DMS153 treated with DMSO at 0.1 percent for 48 hours (cell line): ENCODE data around the gene PCDHGA3.
"Not testable (repeated sequence)": the region's sequence is repeated elsewhere in the genome, so short reads cannot be mapped to it uniquely, and the experiment has no call there.

ENCODE experiments used
- DNase-seq: peaks from one replicate; lab custom pipeline; 2025; ENCODE audit not compliant: unreplicated experiment; lab: John Stamatoyannopoulos, UW

Gene PCDHGA3

GRCh38 chr5:141343242-141343952 lies at the start of gene PCDHGA3:
TSS of gene PCDHGA3 (plus strand) at chr5:141343829. CDS start at chr5:141344034, 205 bp downstream.
- no peak for DNase-seq

DNA sequence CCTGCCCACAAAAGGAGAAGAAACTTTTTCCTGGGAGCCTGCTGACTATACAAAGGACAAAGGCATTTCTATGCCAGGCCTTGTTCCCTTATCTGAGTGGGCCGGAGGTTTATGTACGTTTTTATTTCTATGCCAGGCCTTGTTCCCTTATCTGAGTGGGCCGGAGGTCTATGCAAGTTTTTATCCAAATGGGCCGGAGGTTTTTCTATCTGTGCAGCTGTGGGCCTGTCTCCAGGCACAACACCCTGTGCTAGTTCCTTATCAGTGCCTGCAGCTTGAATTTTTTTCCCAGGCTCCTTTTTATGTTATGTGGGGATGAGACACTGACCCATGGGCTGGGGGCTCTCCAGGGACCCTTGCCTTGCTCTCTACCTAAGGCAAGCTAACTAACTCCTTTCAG lies 45.3 kb upstream of the PCDHGA3 start:
- no peak for DNase-seq

- no peak for DNase-seq
Measured at GRCh38 chr5:141303756-141304155, 39.9 kb upstream of the PCDHGA3 start, which contains the start of gene SLC25A2. TSS of gene SLC25A2 (minus strand) at chr5:141304049. CDS start at chr5:141303865, 184 bp downstream.

DNA sequence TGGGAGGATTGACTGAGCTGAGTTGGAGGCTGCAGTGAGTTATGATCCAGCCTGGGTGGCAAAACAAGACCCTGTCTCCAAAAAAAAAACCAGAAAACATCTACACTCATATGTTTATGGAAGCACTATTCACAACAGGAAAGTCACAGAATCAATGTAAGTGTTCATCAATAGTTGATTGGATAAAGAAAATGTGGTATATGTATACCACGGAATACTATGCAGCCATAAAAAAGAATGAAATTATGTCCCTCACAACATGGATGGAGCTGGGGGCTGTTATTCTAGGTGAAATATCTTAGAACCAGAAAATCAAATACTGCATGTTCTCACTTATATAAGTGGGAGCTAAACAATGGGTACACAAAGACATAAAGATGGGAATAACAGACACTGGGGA lies 37.0 kb upstream of the PCDHGA3 start:
- DNase-seq: no peak

DNA sequence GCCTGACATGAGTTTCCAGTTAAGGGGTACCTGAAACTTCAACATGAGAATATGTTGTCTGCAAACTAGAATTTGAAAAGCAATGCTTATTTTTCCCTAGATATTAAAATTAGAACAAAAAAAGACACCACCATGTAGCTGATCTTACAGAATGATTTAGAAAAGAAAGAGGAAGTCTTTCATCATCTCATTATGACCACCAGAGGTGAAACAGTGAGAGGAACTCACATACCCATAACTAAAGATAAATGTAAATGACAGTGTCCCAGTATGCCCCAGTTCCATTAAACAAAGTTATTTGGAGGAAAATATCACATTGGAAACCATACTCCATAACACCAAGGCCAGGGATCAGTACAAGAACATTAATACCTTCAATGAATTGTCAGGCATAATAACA lies 29.9 kb upstream of the PCDHGA3 start:
- DNase-seq: no peak

- DNase-seq: not testable (repeated sequence)
Measured at GRCh38 chr5:141316963-141317362, 26.7 kb upstream of the PCDHGA3 start.

GRCh38 chr5:141319202-141319601 lies 24.4 kb upstream of the PCDHGA3 start:
- no peak for DNase-seq

DNA sequence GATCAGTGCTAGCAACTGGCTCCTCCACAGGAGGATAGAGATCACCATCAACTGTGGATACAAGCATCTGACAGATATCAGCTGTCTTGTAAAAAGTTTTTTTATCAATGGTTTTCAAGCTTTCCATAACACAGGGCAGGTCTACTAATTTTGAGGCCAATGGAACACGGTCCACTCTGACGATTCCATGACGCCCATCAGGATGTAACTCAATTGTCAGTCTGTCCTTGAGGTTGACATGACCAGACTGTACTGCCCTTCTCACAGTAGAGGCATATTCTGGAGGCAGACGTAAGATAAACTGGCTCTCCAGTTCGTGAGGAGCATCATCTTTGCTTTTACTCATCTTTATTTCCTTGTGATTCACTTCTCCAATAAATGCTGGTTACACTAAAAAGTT lies 23.9 kb upstream of the PCDHGA3 start:
- DNase-seq: no peak

DNA sequence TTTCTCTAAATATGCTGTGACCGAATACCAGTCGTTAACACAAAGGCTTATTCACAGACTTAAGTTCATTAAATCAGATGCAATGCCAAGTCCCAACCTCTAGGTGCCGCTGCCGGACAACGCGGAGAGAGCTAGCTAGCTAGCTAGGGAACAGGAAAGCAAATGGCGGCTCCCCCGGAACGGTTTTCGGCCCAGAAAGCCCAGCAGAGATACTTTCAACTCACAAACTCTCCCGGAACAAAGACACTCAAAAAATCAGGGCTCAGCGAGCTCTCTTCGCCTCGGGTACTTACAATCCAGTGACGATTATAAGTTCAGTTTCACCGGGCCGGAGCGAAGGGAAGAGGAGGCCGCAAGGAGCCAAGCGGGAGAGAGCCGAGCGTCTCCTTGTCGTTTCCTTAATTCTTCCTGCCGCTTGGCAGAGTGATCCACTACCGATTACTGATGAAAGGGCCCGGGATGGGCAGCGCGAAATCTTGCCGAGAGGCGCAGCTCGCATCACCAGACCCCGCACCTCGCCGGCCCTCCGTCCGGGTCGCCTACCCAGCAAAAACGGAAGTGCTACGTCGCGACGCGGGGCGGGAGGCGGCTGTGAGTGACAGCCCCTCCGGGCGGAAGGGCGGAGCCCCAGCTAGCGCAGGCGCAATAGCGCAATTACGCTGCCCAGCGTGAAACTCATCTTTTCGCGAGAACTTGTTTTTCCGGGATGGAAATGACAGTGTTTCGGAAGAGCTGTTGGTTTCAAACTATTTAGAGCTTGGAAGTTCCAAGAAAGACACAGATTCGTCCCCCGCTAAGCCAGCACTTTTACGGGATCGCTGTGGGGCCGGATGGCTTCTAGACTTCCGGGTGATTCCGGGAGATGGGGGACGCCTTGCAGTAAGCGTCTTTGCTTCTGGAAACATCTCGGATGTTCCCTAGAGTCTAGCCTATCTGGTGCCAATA lies 23.1 kb upstream of the PCDHGA3 start, which contains the start of gene TAF7:
Gene TAF7, minus strand, starts transcription at position 560 of the 945 bp plus-strand sequence. CDS start 740 bp downstream, outside the sequence.
- DNase-seq: peak; percentile 29

- no peak for DNase-seq
Measured at GRCh38 chr5:141322261-141322660, 21.4 kb upstream of the PCDHGA3 start.

- no peak for DNase-seq
Measured at GRCh38 chr5:141326088-141326854, 17.4 kb upstream of the PCDHGA3 start.

GRCh38 chr5:141328231-141328630 lies 15.4 kb upstream of the PCDHGA3 start:
- DNase-seq: no peak

GRCh38 chr5:141330299-141331080 lies 13.1 kb upstream of the PCDHGA3 start, which contains the start of gene PCDHGA1:
TSS of gene PCDHGA1 (plus strand) at chr5:141330514.
- no peak for DNase-seq

DNA sequence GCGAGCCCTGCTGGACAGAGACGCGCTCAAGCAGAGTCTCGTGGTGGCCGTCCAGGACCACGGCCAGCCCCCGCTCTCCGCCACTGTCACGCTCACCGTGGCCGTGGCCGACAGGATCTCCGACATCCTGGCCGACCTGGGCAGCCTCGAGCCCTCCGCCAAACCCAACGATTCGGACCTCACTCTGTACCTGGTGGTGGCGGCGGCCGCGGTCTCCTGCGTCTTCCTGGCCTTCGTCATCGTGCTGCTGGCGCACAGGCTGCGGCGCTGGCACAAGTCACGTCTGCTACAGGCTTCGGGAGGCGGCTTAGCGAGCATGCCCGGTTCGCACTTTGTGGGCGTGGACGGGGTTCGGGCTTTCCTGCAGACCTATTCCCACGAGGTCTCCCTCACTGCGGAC lies 11.1 kb upstream of the PCDHGA3 start:
- DNase-seq: not testable (repeated sequence)

DNA sequence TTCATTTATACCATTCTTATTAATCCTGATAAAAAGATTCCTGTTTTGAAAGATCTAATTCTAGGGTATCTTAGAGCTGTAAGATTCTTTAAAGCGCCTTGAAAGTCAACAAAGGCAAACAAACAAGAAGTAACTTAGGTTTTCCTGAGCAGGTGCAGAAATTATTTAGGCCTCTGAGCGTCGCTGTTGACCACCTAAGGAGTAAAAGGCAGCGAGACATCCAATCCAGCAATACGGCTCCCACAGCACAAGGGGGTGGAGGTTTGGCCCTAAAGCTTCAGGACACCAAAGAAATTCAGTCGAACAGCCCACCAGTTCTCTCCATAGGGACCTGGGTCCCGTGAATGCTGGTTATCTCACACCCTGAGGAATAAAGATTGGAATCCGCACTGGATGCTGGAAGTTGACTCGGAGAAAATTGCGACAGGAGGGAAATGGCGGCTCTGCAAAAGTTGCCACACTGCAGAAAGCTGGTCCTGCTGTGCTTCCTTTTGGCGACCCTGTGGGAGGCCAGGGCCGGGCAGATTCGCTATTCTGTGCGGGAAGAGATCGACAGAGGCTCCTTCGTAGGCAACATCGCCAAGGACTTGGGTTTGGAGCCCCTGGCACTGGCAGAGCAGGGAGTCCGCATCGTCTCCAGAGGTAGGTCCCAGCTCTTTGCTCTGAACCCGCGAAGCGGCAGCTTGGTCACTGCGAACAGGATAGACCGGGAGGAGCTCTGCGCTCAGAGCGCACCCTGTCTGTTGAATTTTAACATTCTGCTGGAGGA lies 4.9 kb upstream of the PCDHGA3 start, which contains the start of gene PCDHGA2:
Gene PCDHGA2, plus strand, starts transcription at position 223 of the 769 bp plus-strand sequence.
- no peak for DNase-seq

DNA sequence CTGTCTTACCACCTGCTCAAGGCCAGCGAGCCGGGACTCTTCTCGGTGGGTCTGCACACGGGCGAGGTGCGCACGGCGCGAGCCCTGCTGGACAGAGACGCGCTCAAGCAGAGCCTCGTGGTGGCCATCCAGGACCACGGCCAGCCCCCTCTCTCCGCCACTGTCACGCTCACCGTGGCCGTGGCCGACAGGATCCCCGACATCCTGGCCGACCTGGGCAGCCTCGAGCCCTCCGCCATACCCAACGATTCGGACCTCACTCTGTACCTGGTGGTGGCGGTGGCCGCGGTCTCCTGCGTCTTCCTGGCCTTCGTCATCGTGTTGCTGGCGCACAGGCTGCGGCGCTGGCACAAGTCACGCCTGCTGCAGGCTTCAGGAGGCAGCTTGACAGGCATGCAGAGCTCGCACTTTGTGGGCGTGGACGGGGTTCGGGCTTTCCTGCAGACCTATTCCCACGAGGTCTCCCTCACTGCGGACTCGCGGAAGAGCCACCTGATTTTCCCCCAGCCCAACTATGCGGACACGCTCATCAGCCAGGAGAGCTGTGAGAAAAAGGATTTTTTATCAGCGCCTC lies 2.8 kb upstream of the PCDHGA3 start:
- not testable (repeated sequence) for DNase-seq

DNA sequence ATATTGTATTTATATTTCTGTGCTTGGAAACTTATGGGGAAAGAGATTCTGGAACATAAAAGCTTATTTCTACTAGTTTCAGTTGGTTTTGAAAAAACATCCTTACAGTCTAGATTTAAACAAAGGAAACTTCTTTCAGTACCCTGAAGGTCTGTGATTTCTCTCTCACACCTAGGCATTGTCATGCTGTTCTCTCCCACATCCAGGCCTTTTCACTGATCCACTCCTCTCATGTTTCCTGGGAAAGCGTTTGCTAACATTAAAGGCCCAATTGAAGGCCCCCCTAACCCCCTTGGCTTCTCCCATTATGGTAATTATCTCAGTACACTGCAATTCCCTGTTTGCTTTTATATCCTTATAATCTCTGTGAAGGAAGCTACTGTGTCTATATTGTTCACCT lies 856 bp upstream of the PCDHGA3 start:
- DNase-seq: no peak

GRCh38 chr5:141343953-141344463 lies 379 bp downstream of the PCDHGA3 start:
- no peak for DNase-seq

GRCh38 chr5:141345327-141345726 lies 1.7 kb downstream of the PCDHGA3 start:
- DNase-seq: no peak
